ENCODE results near the gene NKIRAS2. TPM values are rescaled to one million over a fixed set of nuclear protein-coding genes. Genes with fewer than 3 reads are reported as not detected.

The NKIRAS2 gene
- total and polyA plus RNA-seq, 2 of the 13 experiments (the other 11 are each of a cell fraction or from before 2014, with no cell fraction given): 27.9 to 42.0 TPM

- TF ChIP-seq, protein P1, sequence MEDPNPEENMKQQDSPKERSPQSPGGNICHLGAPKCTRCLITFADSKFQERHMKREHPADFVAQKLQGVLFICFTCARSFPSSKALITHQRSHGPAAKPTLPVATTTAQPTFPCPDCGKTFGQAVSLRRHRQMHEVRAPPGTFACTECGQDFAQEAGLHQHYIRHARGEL (CRISPR knock-in tag; IDR thresholded peaks at IDR 0.05): peak; percentile 52; the same call in 1 of the 2 replicates
- TF ChIP-seq KLF11 (CRISPR knock-in tag; IDR thresholded peaks at IDR 0.05) (peak; percentile 93; the same call in 1 of the 2 replicates), ZNF329 (CRISPR knock-in tag; IDR thresholded peaks at IDR 0.05; ENCODE audit: low read depth) (peak; percentile 88), ZNF737 (CRISPR knock-in tag; IDR thresholded peaks at IDR 0.05; ENCODE audit: borderline replicate concordance) (peak; percentile 97), SIX1 (CRISPR knock-in tag; IDR thresholded peaks at IDR 0.05; ENCODE audit: borderline replicate concordance) (no peak; the same call in 1 of the 2 replicates), NAIF1 (CRISPR knock-in tag; IDR thresholded peaks at IDR 0.05; ENCODE audit: borderline replicate concordance) (peak; percentile 92; the same call in 1 of the 2 replicates), ZNF10 (CRISPR knock-in tag; IDR thresholded peaks at IDR 0.05; ENCODE audit: borderline replicate concordance, low read depth) (no peak), DNMT1 (CRISPR knock-in tag; IDR thresholded peaks at IDR 0.05) (peak; percentile 54; the same call in 1 of the 2 replicates), AGO1 (IDR thresholded peaks at IDR 0.05; ENCODE audit: low read depth, low read length, poor library complexity, severe bottlenecking) (peak; percentile 78), ZNF317 (CRISPR knock-in tag; IDR thresholded peaks at IDR 0.05) (peak; percentile 91), GATA4 (IDR thresholded peaks at IDR 0.05; ENCODE audit: borderline replicate concordance, low read depth) (peak; percentile 44; the same call in 1 of the 2 replicates), ZNF17 (CRISPR knock-in tag; IDR thresholded peaks at IDR 0.05) (0 out of 2 replicates have a peak, but pooled peaks have one; percentile 48), ZNF83 (CRISPR knock-in tag; IDR thresholded peaks at IDR 0.05; ENCODE audit: borderline replicate concordance) (peak; percentile 56; the same call in 1 of the 2 replicates), ZNF768 (CRISPR knock-in tag; IDR thresholded peaks at IDR 0.05) (peak; percentile 83), FOXA1 (IDR thresholded peaks at IDR 0.05) (no peak), FOXA1 (CRISPR knock-in tag; IDR thresholded peaks at IDR 0.05) (no peak), CHCHD3 (CRISPR knock-in tag; IDR thresholded peaks at IDR 0.05) (peak; percentile 78; the same call in 1 of the 2 replicates), NFKB2 (CRISPR knock-in tag; IDR thresholded peaks at IDR 0.05; ENCODE audit: borderline replicate concordance) (peak; percentile 81), BORCS8-MEF2B (CRISPR knock-in tag; IDR thresholded peaks at IDR 0.05) (peak; percentile 89), EP300 (IDR thresholded peaks at IDR 0.05; ENCODE audit: low read depth in 2 of 2, low read length in 2 of 2) (peak in 1 of 2 experiments; percentile 68; a peak in 2 of 4 replicates), EP300 (CRISPR knock-in tag; IDR thresholded peaks at IDR 0.05; ENCODE audit: borderline replicate concordance) (peak; percentile 63; the same call in 1 of the 2 replicates)
- TF ChIP-seq, protein P2, sequence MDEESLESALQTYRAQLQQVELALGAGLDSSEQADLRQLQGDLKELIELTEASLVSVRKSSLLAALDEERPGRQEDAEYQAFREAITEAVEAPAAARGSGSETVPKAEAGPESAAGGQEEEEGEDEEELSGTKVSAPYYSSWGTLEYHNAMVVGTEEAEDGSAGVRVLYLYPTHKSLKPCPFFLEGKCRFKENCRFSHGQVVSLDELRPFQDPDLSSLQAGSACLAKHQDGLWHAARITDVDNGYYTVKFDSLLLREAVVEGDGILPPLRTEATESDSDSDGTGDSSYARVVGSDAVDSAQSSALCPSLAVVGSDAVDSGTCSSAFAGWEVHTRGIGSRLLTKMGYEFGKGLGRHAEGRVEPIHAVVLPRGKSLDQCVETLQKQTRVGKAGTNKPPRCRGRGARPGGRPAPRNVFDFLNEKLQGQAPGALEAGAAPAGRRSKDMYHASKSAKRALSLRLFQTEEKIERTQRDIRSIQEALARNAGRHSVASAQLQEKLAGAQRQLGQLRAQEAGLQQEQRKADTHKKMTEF (CRISPR knock-in tag; IDR thresholded peaks at IDR 0.05): peak; percentile 99
- TF ChIP-seq, protein P3, sequence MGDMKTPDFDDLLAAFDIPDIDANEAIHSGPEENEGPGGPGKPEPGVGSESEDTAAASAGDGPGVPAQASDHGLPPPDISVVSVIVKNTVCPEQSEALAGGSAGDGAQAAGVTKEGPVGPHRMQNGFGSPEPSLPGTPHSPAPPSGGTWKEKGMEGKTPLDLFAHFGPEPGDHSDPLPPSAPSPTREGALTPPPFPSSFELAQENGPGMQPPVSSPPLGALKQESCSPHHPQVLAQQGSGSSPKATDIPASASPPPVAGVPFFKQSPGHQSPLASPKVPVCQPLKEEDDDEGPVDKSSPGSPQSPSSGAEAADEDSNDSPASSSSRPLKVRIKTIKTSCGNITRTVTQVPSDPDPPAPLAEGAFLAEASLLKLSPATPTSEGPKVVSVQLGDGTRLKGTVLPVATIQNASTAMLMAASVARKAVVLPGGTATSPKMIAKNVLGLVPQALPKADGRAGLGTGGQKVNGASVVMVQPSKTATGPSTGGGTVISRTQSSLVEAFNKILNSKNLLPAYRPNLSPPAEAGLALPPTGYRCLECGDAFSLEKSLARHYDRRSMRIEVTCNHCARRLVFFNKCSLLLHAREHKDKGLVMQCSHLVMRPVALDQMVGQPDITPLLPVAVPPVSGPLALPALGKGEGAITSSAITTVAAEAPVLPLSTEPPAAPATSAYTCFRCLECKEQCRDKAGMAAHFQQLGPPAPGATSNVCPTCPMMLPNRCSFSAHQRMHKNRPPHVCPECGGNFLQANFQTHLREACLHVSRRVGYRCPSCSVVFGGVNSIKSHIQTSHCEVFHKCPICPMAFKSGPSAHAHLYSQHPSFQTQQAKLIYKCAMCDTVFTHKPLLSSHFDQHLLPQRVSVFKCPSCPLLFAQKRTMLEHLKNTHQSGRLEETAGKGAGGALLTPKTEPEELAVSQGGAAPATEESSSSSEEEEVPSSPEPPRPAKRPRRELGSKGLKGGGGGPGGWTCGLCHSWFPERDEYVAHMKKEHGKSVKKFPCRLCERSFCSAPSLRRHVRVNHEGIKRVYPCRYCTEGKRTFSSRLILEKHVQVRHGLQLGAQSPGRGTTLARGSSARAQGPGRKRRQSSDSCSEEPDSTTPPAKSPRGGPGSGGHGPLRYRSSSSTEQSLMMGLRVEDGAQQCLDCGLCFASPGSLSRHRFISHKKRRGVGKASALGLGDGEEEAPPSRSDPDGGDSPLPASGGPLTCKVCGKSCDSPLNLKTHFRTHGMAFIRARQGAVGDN (CRISPR knock-in tag; IDR thresholded peaks at IDR 0.05): peak; percentile 95
Observed at GRCh38 chr17:42016941-42017865, 2.7 kb upstream of the NKIRAS2 start, which contains the start of gene DNAJC7 (continued).

All from HepG2 (cell line).